Heart left ventricle (tissue), 13 donors: Measurements from ENCODE around the gene VPS13A.

Source experiments
- POLR2A ChIP-seq, 2 donors: fragments of 450-650 bp; IDR thresholded peaks; one replicate each; pipeline ENCODE4 v1.6.1; 2017; ENCODE audit warnings: antibody characterized with exemption in 2 of 2, mild to moderate bottlenecking in 2 of 2, moderate library complexity in 2 of 2
- TF ChIP-seq, protein P1 (sequence below), 12 donors: fragments of 200-600 bp; sonication (generic) in 4 of 12; IDR thresholded peaks; one replicate each; pipeline versions ENCODE4 v1.5.0 to v1.8.0; 2018 to 2022; ENCODE audit warnings: antibody characterized with exemption in 12 of 12, mild to moderate bottlenecking in 5 of 12
- donor health status: ischemic (EF 13 %, LVEDD 7.1; RV severe dilation, severe dysfunction).
- donor health status: DM: no; HTN: yes; CAD: no.
- donor health status: DM: no; HTN: no; CAD: no.
- donor health status: ischemic (EF 25% LVEDD 6.9; RV normal size, moderate dysfunction).
- donor health status: ischemic (EF 25% LVEDD 5.7; RV mildly dilated, moderate dysfunction).
- donor health status: ischemic (EF 35%, LVEDD 5.7; RV mildly dilated, moderate dysfunction).
- donor health status: nonischemic (EF 11% LVEDD 7.7; RV severe dilation, severe dysfunction).
- donor health status: DM: yes; HTN: yes; CAD: no.
- donor health status: PGD.
- donor health status: ischemic (EF 29% LVEDD 5.4; RV normal size, mild dysfunction).
- donor health status: nonischemic (EF 23%, LVEDD 6.1; RV moderate dilation, normal function).

DNA sequence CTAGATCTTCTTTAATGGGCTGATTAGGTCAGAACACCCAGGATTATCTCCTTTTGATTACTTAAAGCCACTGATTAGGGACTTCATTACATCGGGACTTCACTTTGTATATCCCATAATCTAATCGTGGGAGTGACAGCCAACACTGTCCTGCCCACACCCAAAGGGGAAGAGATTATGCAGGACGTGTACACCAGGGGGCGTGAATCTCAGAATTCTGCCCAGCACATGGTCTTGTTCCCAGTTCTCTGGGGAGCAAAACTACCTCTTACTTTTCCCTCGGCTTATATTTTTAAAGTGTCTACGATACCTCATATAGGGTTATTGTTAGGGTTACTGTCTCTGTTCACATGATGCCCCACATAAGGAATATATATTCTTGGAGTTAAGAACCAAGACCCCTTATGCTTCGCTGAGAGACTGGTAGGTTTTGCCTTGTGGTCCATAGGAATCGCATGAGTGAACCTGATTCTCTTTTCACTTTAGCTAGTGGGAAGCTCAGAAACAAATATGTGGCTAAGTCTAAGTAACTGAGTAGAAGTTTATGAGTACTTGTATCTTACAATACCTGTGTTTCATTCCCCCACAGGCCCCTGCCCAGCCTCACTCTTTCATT lies 278.1 kb downstream of the VPS13A start:
- no peak for TF ChIP-seq POLR2A (IDR thresholded peaks at IDR 0.05)
- TF ChIP-seq, protein P1, sequence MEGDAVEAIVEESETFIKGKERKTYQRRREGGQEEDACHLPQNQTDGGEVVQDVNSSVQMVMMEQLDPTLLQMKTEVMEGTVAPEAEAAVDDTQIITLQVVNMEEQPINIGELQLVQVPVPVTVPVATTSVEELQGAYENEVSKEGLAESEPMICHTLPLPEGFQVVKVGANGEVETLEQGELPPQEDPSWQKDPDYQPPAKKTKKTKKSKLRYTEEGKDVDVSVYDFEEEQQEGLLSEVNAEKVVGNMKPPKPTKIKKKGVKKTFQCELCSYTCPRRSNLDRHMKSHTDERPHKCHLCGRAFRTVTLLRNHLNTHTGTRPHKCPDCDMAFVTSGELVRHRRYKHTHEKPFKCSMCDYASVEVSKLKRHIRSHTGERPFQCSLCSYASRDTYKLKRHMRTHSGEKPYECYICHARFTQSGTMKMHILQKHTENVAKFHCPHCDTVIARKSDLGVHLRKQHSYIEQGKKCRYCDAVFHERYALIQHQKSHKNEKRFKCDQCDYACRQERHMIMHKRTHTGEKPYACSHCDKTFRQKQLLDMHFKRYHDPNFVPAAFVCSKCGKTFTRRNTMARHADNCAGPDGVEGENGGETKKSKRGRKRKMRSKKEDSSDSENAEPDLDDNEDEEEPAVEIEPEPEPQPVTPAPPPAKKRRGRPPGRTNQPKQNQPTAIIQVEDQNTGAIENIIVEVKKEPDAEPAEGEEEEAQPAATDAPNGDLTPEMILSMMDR (IDR thresholded peaks at IDR 0.05) = peak in 11 of 12 donors; percentile 20 to 55 (median 42)
